Stimulated activated CD8-positive, alpha-beta memory T cell treated with anti-CD3 and anti-CD28 coated beads, Interleukin-4, amount 100 ng/mL, for 24 hours (primary cell): ENCODE results near the gene ANXA9.

Experiments used
- DNase-seq: peaks from one replicate; pipeline ENCODE4 v3.0.0-alpha.2; 2020; ENCODE audit warnings: low read depth

The ANXA9 gene

GRCh38 chr1:151003180-151003579 lies 21.1 kb downstream of the ANXA9 start:
- no peak for DNase-seq

DNA sequence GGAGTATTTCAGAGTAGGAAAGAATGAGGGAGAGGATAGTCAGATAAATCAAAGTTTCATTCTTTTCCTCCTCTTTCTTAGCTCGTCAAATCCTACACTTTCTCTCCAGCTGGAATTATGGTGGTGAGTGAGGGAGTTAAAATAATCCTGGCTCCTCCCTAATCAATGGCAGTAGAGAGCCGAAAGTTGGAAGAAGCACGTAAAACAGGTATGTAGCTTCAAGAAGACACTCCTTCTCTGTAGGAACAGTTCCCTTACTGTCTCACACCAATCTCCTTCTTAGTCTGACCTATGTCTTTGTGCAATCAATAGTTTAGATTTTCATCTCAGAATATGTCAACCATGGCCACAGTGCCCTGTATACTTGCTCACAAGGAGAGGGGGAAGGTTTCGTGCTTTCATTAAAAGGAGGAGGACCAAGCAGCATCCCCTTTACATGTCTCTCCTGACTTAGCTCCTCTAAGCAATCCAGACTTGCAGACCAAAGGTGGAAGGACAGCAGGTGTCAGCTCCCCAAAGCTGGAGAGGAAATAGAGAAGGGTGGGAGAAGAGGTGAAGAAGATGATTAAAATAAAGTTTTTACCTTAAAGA lies 23.7 kb downstream of the ANXA9 start:
- DNase-seq, result no peak

- DNase-seq, result no peak
Measured at GRCh38 chr1:151006327-151007052, 24.4 kb downstream of the ANXA9 start, which contains the start of gene MINDY1. Gene MINDY1 (minus strand): TSS chr1:151006902. CDS start chr1:151002617, 4,285 bp downstream.

DNA sequence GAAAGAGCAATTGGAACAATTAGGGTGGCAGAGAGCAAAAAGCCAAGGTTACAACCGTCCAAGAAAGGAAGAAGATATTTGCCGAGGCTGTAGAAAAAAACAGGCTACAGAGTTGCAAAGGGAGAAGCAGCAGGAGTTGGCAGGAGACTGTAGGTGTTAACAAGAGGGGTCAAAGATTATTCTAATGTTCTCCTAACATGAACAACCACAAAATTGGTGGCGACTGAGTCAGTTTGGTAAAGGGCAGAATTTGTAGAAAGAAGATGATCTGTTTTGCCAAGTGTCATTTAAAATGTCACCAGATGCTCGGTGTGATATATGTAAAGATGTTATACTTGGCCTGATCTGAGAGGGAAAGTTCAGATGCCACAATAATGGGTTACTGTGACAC lies 25.8 kb downstream of the ANXA9 start:
- DNase-seq, result no peak

GRCh38 chr1:151008244-151009205 lies 26.4 kb downstream of the ANXA9 start, which contains the start of gene PRUNE1:
Gene PRUNE1 (plus strand): TSS chr1:151008449. CDS start chr1:151008633, 184 bp downstream.
- peak; percentile 93 for DNase-seq

- DNase-seq, result no peak
Measured at GRCh38 chr1:151009206-151009587, 27.1 kb downstream of the ANXA9 start.

GRCh38 chr1:151009674-151010345 lies 27.7 kb downstream of the ANXA9 start:
- no peak for DNase-seq

DNA sequence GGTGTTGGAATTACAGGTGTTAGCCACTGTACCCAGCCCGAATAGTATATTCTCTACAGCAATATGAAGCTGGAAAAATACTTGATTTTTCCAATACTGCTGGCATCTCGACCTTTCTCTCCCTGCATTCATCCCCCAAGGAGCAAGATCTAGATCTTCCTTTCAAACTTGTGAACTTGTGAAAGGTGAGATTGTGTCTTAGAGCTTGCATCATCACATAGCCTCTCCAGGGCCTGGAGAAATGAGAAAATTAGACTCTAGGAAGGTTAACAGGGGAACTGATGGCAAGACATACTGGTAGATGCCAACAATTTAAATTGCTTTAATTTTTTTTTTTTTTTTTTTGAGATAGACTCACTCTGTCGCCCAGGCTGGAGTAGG lies 28.2 kb downstream of the ANXA9 start:
- DNase-seq, result no peak

GRCh38 chr1:151011154-151011850 lies 29.2 kb downstream of the ANXA9 start:
- DNase-seq, result no peak

DNA sequence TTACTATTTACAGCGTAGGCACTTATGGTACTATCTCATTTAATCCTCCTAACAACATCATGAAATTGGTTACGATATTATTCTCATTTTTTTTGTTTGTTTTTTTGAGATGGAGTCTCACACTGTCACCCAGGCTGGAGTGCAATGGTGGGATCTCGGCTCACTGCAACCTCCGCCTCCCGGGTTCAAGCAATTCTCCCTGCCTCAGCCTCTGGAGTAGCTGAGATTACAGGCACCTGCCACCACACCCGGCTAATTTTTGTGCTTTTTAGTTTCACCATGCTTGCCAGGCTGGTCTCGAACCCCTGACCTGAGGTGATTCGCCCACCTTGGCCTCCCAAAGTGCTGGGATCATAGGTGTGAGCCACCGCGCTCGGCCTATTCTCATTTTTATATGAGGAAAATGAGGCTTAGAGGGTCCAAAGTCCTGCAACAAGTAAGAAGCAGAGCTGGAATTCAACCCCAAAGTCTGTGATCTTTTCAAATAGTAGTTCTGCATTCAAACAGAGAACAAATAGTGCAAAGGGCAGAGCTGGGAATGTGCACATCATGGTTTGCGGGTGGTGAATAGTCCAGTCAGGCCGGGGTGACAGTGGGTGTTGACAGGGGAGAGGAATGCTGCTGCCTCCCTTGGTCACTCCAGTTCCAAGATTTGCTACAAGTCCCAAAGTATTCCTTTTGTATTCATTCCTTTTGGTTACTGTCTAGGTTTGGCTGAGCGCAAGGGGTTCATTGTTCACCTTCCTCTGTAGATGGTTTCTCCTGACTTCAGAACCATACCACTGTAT lies 30.8 kb downstream of the ANXA9 start:
- no peak for DNase-seq

DNA sequence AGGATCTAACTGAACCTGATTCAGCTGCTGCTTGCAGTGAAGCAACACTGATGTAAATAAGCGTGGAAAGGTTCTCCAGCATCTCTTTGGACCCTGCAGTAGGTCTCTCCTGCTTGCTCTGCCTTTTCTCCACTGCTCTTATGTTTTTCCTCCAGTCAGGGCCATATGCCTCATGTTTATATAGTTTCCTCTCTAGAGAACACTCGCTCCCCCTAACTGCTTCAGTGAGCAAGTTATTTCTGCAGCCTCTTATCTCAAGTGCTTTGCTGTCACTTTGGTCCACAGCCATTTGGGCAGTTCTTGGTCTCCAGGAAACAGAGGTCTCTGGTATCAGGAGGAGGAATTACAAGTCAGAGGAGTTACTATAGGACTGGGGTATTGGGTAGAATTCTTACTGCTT lies 31.4 kb downstream of the ANXA9 start:
- no peak for DNase-seq

GRCh38 chr1:151024540-151025146 lies 42.6 kb downstream of the ANXA9 start:
- DNase-seq, result peak; percentile 70

GRCh38 chr1:151026460-151026859 lies 44.4 kb downstream of the ANXA9 start:
- DNase-seq, result no peak

GRCh38 chr1:151032164-151032563 lies 50.1 kb downstream of the ANXA9 start:
- DNase-seq, result no peak

DNA sequence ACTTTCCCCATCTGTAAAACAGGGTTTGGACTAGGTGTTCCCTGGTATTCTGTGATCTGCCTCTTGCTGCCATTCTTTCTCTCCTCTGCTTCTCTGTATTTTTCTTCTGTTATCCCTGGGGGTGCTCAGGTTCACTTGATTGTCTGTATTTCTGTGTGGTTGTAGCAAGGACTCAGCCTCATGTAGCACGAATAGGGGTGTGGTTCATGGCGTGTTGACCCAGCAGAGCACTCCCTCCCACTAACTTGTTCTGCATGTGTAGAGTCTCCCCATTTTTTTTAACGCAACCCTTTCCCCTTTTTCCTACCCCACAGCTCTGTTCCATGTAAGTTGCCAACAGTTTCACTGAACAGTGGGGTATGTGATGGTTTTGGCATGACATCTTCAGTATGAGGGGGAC lies 53.1 kb downstream of the ANXA9 start:
- DNase-seq, result no peak

- DNase-seq, result no peak
Measured at GRCh38 chr1:151036356-151036755, 54.3 kb downstream of the ANXA9 start, which contains the start of gene BNIPL. Gene BNIPL (plus strand): TSS chr1:151036586. CDS start chr1:151036726, 140 bp downstream.

DNA sequence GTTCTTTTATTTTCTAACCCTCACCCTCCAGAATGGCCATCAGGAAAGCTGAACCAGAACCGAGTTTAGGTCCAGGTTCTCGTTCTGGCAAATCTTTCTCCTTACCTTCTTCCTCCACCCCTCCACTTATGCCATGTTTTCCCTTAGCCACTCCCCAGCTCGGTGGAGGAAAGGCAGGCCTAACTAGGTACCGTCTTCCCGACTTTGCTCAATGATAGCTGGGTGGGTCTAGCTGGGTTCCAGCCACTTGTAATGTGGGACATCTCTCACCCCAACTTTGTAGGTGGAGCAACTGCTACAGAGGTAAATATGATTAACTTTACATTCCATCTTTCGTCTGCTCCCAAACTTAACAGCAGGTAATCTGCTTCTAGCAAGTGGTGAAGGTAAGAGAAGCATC lies 54.9 kb downstream of the ANXA9 start:
- DNase-seq, result no peak

- no peak for DNase-seq
Measured at GRCh38 chr1:151039521-151039920, 57.4 kb downstream of the ANXA9 start.

GRCh38 chr1:151043163-151043562 lies 61.1 kb downstream of the ANXA9 start:
- no peak for DNase-seq
